Liver (tissue), 9 donors: Measurements from ENCODE around the gene POFUT1. TPM values are rescaled to one million over a fixed set of nuclear protein-coding genes. Genes with fewer than 3 reads are reported as not detected.

ENCODE experiments used
- DNase-seq: peaks from one replicate; pipeline ENCODE4 v3.0.0-alpha.2; 2017; ENCODE audit warnings: low spot score
- H3K27ac ChIP-seq, 2 donors: one replicate each; pipeline ENCODE4 v1.7.0; 2013; ENCODE audit warnings: inconsistent platforms in 2 of 2, low read length in 2 of 2, control low read depth in 1 of 2, low read depth in 1 of 2, mild to moderate bottlenecking in 1 of 2
- H3K27me3 ChIP-seq, 4 donors: one replicate each; pipeline versions ENCODE4 v1.6.1 to v1.7.0; 2013; ENCODE audit warnings: low read length in 3 of 4, inconsistent platforms in 1 of 4, mild to moderate bottlenecking in 1 of 4, moderate library complexity in 1 of 4; ENCODE audit not compliant: control insufficient read depth in 4 of 4, insufficient read depth in 4 of 4
- H3K36me3 ChIP-seq, 4 donors: one replicate each; pipeline versions ENCODE4 v1.6.1 to v1.7.0; 2013; ENCODE audit warnings: low read length in 3 of 4, mild to moderate bottlenecking in 3 of 4, low read depth in 1 of 4, moderate library complexity in 1 of 4; ENCODE audit not compliant: control insufficient read depth in 4 of 4, insufficient read depth in 3 of 4
- H3K4me1 ChIP-seq, 4 donors: one replicate each; pipeline versions ENCODE4 v1.6.1 to v1.7.0; 2013; ENCODE audit warnings: low read length in 3 of 4, mild to moderate bottlenecking in 3 of 4, moderate library complexity in 1 of 4; ENCODE audit not compliant: control insufficient read depth in 4 of 4, insufficient read depth in 4 of 4
- H3K4me3 ChIP-seq, 3 donors: one replicate each; pipeline versions ENCODE4 v1.6.1 to v1.7.0; 2013; ENCODE audit warnings: low read length in 3 of 3, control low read depth in 1 of 3, low read depth in 1 of 3, mild to moderate bottlenecking in 1 of 3
- H3K9ac ChIP-seq, 2 donors: one replicate each; pipeline ENCODE4 v1.7.0; 2013; ENCODE audit warnings: low read length in 2 of 2, mild to moderate bottlenecking in 2 of 2, moderate library complexity in 2 of 2, control low read depth in 1 of 2, low read depth in 1 of 2
- H3K9me3 ChIP-seq, 4 donors: one replicate each; pipeline versions ENCODE4 v1.6.1 to v1.7.0; 2013; ENCODE audit warnings: low read length in 3 of 4; ENCODE audit not compliant: control insufficient read depth in 4 of 4
- EGR1 ChIP-seq, 2 donors: IDR thresholded peaks; 2 replicates each; pipeline ENCODE4 v1.6.1; 2016 to 2018; ENCODE audit warnings: antibody characterized with exemption in 2 of 2, low read depth in 2 of 2
- FOXA1 ChIP-seq: IDR thresholded peaks from 2 replicates; pipeline ENCODE4 v1.6.1; 2016; ENCODE audit warnings: antibody characterized with exemption
- FOXA2 ChIP-seq: IDR thresholded peaks from 2 replicates; pipeline ENCODE4 v1.6.1; 2016; ENCODE audit warnings: antibody characterized with exemption
- GABPA ChIP-seq, 2 donors: IDR thresholded peaks in 1 of 2; conservative IDR thresholded peaks in 1 of 2; 2 replicates each; pipeline ENCODE4 v1.6.1; 2016; ENCODE audit warnings: antibody characterized with exemption in 2 of 2, mild to moderate bottlenecking in 1 of 2, moderate library complexity in 1 of 2
- HNF4A ChIP-seq, 2 donors: conservative IDR thresholded peaks; 2 replicates each; pipeline ENCODE4 v1.6.1; 2016; ENCODE audit warnings: antibody characterized with exemption in 2 of 2, mild to moderate bottlenecking in 2 of 2
- HNF4G ChIP-seq: IDR thresholded peaks from 2 replicates; pipeline ENCODE4 v1.6.1; 2016; ENCODE audit warnings: antibody characterized with exemption
- JUND ChIP-seq, 2 donors: IDR thresholded peaks; 2 replicates each; pipeline ENCODE4 v1.6.1; 2016; ENCODE audit warnings: antibody characterized with exemption in 2 of 2
- NR2F2 ChIP-seq: IDR thresholded peaks from 2 replicates; pipeline ENCODE4 v1.6.1; 2016; ENCODE audit warnings: antibody characterized with exemption
- RAD21 ChIP-seq, 2 donors: IDR thresholded peaks; 2 replicates each; pipeline ENCODE4 v1.6.1; 2016; ENCODE audit warnings: antibody characterized with exemption in 2 of 2, mild to moderate bottlenecking in 2 of 2
- RXRA ChIP-seq, 2 donors: IDR thresholded peaks; 2 replicates each; pipeline ENCODE4 v1.6.1; 2017 to 2018; ENCODE audit warnings: antibody characterized with exemption in 2 of 2, mild to moderate bottlenecking in 1 of 2
- SP1 ChIP-seq: IDR thresholded peaks from 2 replicates; pipeline ENCODE4 v1.6.1; 2018; ENCODE audit warnings: antibody characterized with exemption, mild to moderate bottlenecking
- TAF1 ChIP-seq: conservative IDR thresholded peaks from 2 replicates; pipeline ENCODE4 v1.6.1; 2016; ENCODE audit warnings: antibody characterized with exemption, mild to moderate bottlenecking
- YY1 ChIP-seq: IDR thresholded peaks from 2 replicates; pipeline ENCODE4 v1.6.1; 2016; ENCODE audit warnings: antibody characterized with exemption, mild to moderate bottlenecking
- WGBS: extraction: QIAGEN DNeasy Blood & Tissue Kit; methylation state at CpG from one replicate; pipeline ENCODE4 v1.1.7; 2013; 5-methylcytosine and 5-hydroxymethylcytosine counted together
- polyA plus RNA-seq, 2 donors: library from polyadenylated mRNA; stranded (reverse) in 1 of 2; unstranded in 1 of 2; fragments of 200-250 nt in 1 of 2; fragments of >200 nt in 1 of 2; fragmentation: Nextera tagmentation in 1 of 2; extraction: Ambion mirVana in 1 of 2; gene quantifications; one replicate each; pipeline versions ENCODE4 v1.2.1 to v1.2.3, GENCODE V29; 2013 to 2015
- total RNA-seq, 2 donors: library from RNA; depleted of rRNA; stranded (reverse); fragments of >200 nt; gene quantifications; one replicate each; pipeline ENCODE4 v1.2.3, GENCODE V29; 2014
- TF ChIP-seq, protein P1 (sequence below): IDR thresholded peaks from 2 replicates; pipeline ENCODE4 v1.6.1; 2016; ENCODE audit warnings: antibody characterized with exemption, mild to moderate bottlenecking
- TF ChIP-seq, protein P2 (sequence below): IDR thresholded peaks from 2 replicates; pipeline ENCODE4 v1.6.1; 2016; ENCODE audit warnings: antibody characterized with exemption
- TF ChIP-seq, protein P3 (sequence below): fragments of 150-350 bp; IDR thresholded peaks from 2 replicates; pipeline ENCODE4 v1.5.1; 2017; ENCODE audit warnings: improper control_type of control experiment, low read depth, low read length; ENCODE audit not compliant: missing input control
- TF ChIP-seq, protein P4 (sequence below): IDR thresholded peaks from 2 replicates; pipeline ENCODE4 v1.6.1; 2016; ENCODE audit warnings: antibody characterized with exemption
- TF ChIP-seq, protein P5 (sequence below): IDR thresholded peaks from 2 replicates; pipeline ENCODE4 v1.6.1; 2016; ENCODE audit warnings: antibody characterized with exemption
- donor health status: healthy.
- donor health status: healthy.
- donor health status: healthy.
- donor health status: healthy.
- donor health status: healthy.

The POFUT1 gene
- total and polyA plus RNA-seq, 4 donors: 14.6 to 43.3 (median 24.8) TPM

DNA sequence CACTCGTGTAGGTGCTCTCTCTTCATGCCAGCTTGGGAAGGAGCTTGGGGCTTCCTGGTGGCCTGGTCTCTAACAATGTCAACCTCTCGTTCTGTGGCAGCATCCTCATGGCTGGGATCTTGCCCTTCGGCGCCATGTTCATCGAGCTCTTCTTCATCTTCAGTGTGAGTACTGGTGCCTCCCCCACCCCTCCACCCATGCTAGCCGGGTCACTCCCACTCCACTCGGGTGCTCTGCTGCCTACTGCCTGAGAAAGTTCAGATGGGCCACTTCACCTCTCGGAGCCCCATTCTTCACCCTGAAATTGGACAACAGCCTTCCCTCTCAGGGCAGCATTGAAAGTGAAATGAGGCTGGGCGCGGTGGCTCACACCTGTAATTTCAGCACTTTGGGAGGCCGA lies 49.3 kb upstream of the POFUT1 start:
- DNase-seq: no peak
- Histone ChIP-seq H3K9me3 (no peaks in the 10 kb centered on the region), H3K9ac (no peak overlapping the region), H3K36me3 (peaks cover 17 to 57% (median 44%) of the 10 kb centered on the region in 4 donors), H3K4me3 (no peak overlapping the region), H3K27me3 (no peaks in the 10 kb centered on the region), H3K27ac (no peak overlapping the region), H3K4me1 (peaks cover 3 to 14% (median 11%) of the 10 kb centered on the region in 4 donors)
- TF ChIP-seq EGR1 (IDR thresholded peaks at IDR 0.05; ENCODE audit: low read depth in 2 of 2): no peak
- TF ChIP-seq, protein P1, sequence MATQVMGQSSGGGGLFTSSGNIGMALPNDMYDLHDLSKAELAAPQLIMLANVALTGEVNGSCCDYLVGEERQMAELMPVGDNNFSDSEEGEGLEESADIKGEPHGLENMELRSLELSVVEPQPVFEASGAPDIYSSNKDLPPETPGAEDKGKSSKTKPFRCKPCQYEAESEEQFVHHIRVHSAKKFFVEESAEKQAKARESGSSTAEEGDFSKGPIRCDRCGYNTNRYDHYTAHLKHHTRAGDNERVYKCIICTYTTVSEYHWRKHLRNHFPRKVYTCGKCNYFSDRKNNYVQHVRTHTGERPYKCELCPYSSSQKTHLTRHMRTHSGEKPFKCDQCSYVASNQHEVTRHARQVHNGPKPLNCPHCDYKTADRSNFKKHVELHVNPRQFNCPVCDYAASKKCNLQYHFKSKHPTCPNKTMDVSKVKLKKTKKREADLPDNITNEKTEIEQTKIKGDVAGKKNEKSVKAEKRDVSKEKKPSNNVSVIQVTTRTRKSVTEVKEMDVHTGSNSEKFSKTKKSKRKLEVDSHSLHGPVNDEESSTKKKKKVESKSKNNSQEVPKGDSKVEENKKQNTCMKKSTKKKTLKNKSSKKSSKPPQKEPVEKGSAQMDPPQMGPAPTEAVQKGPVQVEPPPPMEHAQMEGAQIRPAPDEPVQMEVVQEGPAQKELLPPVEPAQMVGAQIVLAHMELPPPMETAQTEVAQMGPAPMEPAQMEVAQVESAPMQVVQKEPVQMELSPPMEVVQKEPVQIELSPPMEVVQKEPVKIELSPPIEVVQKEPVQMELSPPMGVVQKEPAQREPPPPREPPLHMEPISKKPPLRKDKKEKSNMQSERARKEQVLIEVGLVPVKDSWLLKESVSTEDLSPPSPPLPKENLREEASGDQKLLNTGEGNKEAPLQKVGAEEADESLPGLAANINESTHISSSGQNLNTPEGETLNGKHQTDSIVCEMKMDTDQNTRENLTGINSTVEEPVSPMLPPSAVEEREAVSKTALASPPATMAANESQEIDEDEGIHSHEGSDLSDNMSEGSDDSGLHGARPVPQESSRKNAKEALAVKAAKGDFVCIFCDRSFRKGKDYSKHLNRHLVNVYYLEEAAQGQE: no peak
- no peak for TF ChIP-seq YY1
- TF ChIP-seq, protein P2, sequence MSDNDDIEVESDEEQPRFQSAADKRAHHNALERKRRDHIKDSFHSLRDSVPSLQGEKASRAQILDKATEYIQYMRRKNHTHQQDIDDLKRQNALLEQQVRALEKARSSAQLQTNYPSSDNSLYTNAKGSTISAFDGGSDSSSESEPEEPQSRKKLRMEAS: no peak
- no peak for TF ChIP-seq FOXA1
- TF ChIP-seq, protein P3, sequence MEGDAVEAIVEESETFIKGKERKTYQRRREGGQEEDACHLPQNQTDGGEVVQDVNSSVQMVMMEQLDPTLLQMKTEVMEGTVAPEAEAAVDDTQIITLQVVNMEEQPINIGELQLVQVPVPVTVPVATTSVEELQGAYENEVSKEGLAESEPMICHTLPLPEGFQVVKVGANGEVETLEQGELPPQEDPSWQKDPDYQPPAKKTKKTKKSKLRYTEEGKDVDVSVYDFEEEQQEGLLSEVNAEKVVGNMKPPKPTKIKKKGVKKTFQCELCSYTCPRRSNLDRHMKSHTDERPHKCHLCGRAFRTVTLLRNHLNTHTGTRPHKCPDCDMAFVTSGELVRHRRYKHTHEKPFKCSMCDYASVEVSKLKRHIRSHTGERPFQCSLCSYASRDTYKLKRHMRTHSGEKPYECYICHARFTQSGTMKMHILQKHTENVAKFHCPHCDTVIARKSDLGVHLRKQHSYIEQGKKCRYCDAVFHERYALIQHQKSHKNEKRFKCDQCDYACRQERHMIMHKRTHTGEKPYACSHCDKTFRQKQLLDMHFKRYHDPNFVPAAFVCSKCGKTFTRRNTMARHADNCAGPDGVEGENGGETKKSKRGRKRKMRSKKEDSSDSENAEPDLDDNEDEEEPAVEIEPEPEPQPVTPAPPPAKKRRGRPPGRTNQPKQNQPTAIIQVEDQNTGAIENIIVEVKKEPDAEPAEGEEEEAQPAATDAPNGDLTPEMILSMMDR: no peak
- no peak for TF ChIP-seq GABPA (IDR thresholded peaks at IDR 0.05 in 1 of 2, conservative IDR thresholded peaks at IDR 0.05 in 1 of 2)
- no peak for TF ChIP-seq HNF4G
- no peak for TF ChIP-seq SP1
- WGBS: 96% methylated on average over 11 of the region's 11 CpGs

DNA sequence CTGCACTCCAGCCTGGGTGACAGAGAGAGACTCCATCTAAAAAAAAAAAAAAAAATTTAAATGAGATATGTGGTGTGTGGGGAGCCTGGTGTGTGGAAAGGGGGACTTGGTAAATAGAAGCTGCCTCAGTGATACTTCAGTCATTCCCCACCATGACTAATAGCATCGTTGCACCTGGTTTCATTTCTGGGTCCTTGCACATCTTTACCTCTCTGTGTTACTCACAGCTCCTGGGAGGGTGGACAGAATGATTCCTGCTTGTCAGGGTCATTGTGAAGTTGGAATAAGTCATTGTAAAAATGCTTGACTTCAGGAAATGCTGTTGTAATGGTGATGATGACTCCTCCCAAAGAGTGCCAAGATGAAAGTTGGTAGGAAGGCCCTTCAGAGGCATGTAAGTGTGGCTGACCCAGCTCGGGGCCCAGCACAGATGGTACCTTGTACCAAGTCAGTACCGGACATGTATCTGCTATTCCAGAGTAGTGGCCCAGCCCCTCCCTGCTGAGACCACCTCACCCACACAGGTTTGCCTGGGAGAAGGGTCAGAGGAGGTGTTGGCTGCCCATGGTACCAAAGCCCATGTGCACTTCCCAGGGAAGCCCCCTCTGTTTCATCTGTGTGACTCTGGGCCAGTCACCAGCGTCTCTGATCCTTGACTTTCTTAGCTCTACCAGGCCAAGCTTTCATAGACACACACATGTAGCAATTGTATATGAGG lies 48.6 kb upstream of the POFUT1 start:
- Histone ChIP-seq H3K36me3 (peaks cover 17 to 55% (median 43%) of the 10 kb centered on the region in 4 donors), H3K27me3 (no peaks in the 10 kb centered on the region), H3K4me1 (peaks cover 3 to 14% (median 11%) of the 10 kb centered on the region in 4 donors), H3K27ac (no peak overlapping the region), H3K4me3 (no peak overlapping the region), H3K9me3 (no peaks in the 10 kb centered on the region), H3K9ac (no peak overlapping the region)
- DNase-seq: no peak
- WGBS: 97% methylated on average over 4 of the region's 4 CpGs
- no peak for TF ChIP-seq HNF4A (conservative IDR thresholded peaks at IDR 0.05)
- TF ChIP-seq, protein P2: no peak
- TF ChIP-seq RAD21 (IDR thresholded peaks at IDR 0.05): no peak
- TF ChIP-seq JUND (IDR thresholded peaks at IDR 0.05): no peak
- TF ChIP-seq, protein P1: no peak
- no peak for TF ChIP-seq FOXA1
- TF ChIP-seq NR2F2: no peak
- no peak for TF ChIP-seq EGR1 (IDR thresholded peaks at IDR 0.05; ENCODE audit: low read depth in 2 of 2)
- TF ChIP-seq TAF1: no peak
- no peak for TF ChIP-seq HNF4G
- TF ChIP-seq FOXA2: no peak
- TF ChIP-seq RXRA (IDR thresholded peaks at IDR 0.05): no peak
- TF ChIP-seq, protein P4, sequence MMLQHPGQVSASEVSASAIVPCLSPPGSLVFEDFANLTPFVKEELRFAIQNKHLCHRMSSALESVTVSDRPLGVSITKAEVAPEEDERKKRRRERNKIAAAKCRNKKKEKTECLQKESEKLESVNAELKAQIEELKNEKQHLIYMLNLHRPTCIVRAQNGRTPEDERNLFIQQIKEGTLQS: no peak
- no peak for TF ChIP-seq YY1
- TF ChIP-seq, protein P5, sequence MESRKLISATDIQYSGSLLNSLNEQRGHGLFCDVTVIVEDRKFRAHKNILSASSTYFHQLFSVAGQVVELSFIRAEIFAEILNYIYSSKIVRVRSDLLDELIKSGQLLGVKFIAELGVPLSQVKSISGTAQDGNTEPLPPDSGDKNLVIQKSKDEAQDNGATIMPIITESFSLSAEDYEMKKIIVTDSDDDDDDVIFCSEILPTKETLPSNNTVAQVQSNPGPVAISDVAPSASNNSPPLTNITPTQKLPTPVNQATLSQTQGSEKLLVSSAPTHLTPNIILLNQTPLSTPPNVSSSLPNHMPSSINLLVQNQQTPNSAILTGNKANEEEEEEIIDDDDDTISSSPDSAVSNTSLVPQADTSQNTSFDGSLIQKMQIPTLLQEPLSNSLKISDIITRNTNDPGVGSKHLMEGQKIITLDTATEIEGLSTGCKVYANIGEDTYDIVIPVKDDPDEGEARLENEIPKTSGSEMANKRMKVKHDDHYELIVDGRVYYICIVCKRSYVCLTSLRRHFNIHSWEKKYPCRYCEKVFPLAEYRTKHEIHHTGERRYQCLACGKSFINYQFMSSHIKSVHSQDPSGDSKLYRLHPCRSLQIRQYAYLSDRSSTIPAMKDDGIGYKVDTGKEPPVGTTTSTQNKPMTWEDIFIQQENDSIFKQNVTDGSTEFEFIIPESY: no peak
- no peak for TF ChIP-seq SP1
